Measurements from ENCODE around the gene ONECUT2. TPM values are rescaled to one million over a fixed set of nuclear protein-coding genes. Genes with fewer than 3 reads are reported as not detected.

The ONECUT2 gene
- total and polyA plus RNA-seq, 2 experiments from 2014 or later, result 0.03 TPM; not detected in 1

DNA sequence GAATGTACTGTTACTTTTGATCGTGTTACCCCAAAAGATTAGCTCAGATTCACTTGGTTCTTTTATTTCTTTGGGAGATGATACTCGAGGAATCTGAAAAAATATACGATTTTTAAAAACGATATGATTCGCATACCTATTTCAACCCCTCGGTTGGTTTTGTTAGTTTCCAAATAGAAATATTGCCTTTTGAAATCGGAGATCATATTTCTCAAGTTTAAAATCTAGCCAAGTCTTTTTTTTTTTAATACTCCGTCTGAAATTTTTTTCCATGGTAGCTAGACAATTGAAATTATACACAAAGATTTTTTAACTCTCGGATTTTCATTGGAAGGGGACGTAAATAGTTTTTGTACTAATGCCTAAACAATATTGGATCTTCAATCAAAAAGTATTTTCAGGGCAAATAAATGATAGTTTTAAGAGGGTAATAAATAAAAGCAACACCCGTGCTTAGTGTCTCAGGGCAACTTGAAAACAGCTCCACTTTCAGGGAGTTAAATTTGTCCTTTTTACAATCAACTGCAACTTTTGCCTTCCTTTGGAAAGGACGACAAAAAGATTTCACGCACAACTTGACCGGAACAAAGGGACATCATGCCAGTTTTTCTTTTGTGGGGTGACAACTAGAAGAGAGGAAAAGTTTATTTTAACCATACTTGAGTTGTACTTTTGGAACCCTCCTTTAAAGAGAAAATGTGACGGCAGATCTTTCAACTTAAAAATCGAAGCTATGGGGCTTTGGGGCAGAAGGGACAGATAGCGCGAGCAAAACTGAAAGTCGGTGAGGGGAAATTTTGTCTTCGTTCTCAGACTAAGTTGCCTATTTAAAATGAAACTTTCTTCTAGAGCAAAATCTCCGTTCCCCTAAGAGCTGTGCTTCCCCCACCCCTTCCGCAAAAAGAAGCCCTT lies 5.8 kb upstream of the ONECUT2 start:
- Histone ChIP-seq H3K4me3 (no peak overlapping the region), H3K27ac (no peak overlapping the region), H3K27me3 (peaks cover 100% of the 10 kb centered on the region), H3K9me3 (ENCODE audit: low read depth) (no peaks in the 10 kb centered on the region), H3K4me1 (ENCODE audit: low read depth) (peaks cover 2% of the 10 kb centered on the region), H3K36me3 (no peaks in the 10 kb centered on the region)
- DNase-seq (ENCODE audit: low read depth in 1 of 2, low spot score in 1 of 2), result no peak
- TF ChIP-seq CTCF (IDR thresholded peaks at IDR 0.05; ENCODE audit: low read depth, low read length), result no peak

DNA sequence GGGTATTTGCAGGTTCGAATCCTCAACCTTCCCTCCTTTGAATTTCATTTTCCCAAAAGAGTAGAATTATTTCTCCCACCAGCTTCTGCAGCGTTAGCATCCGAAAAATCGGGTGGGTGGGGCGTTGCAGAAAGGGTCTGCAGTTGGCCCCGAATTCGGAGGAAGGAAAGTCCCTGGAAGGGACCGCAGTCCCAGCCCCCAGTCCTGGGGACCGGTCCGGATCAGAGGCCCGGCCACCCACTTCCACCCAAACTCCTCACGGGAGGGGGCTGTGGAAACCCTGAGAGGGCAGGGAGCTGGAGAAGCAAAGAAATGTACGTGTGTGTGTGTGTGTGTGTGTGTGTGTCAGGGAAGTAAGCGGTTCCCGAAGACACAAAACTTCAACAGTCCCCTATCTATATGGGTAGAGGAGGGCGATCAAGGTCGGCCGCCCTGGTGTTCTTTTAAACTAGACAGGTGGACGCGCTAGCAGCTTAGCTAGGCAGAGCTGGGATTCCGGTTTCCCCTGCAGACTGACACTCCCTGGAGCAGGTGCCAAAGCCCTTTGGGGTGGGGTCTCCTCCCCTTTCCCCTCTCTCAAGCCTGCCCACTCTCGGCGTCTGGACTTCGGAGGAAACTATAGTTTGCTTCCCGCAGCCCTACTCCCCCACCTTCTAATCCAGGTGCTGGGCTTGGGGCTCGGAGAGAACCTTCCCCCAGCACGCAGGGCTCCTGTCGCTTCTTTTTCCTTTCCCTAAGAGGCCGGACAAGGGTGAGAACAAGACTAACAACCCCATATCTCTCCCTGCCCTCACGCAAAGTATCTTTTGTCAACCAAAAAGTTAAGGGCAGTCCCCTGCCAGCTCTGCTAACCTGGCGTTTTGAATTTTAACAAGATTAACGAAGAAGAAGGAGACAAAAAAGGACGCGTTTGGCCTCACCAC lies 4.8 kb upstream of the ONECUT2 start:
- H3K4me3 ChIP-seq, result no peak overlapping the region
- peaks cover 96% of the 10 kb centered on the region for H3K27me3 ChIP-seq
- DNase-seq (ENCODE audit: low read depth in 1 of 2, low spot score in 1 of 2), result no peak
- TF ChIP-seq CTCF (IDR thresholded peaks at IDR 0.05; ENCODE audit: low read depth, low read length), result no peak
- no peaks in the 10 kb centered on the region for H3K9me3 ChIP-seq (ENCODE audit: low read depth)
- H3K4me1 ChIP-seq (ENCODE audit: low read depth), result peaks cover 4% of the 10 kb centered on the region
- H3K27ac ChIP-seq, result no peak overlapping the region
- H3K36me3 ChIP-seq, result no peaks in the 10 kb centered on the region

- no peaks in the 10 kb centered on the region for H3K9me3 ChIP-seq (ENCODE audit: low read depth)
- peaks cover 92% of the 10 kb centered on the region for H3K27me3 ChIP-seq
- H3K27ac ChIP-seq, result no peak overlapping the region
- no peak overlapping the region for H3K4me3 ChIP-seq
- H3K36me3 ChIP-seq, result no peaks in the 10 kb centered on the region
- no peak for TF ChIP-seq CTCF (IDR thresholded peaks at IDR 0.05; ENCODE audit: low read depth, low read length)
- DNase-seq (ENCODE audit: low read depth in 1 of 2, low spot score in 1 of 2), result no peak
- peaks cover 4% of the 10 kb centered on the region for H3K4me1 ChIP-seq (ENCODE audit: low read depth)
These were observed 4.2 kb upstream of the ONECUT2 start for GRCh38 chr18:57431002-57431382.

GRCh38 chr18:57431467-57432080 lies 3.6 kb upstream of the ONECUT2 start:
- Histone ChIP-seq H3K36me3 (no peaks in the 10 kb centered on the region), H3K27ac (no peak overlapping the region), H3K4me1 (ENCODE audit: low read depth) (peaks cover 4% of the 10 kb centered on the region), H3K27me3 (peaks cover 92% of the 10 kb centered on the region), H3K9me3 (ENCODE audit: low read depth) (no peaks in the 10 kb centered on the region), H3K4me3 (no peak overlapping the region)
- no peak for DNase-seq (ENCODE audit: low read depth in 1 of 2, low spot score in 1 of 2)
- TF ChIP-seq CTCF (IDR thresholded peaks at IDR 0.05; ENCODE audit: low read depth, low read length), result no peak

DNA sequence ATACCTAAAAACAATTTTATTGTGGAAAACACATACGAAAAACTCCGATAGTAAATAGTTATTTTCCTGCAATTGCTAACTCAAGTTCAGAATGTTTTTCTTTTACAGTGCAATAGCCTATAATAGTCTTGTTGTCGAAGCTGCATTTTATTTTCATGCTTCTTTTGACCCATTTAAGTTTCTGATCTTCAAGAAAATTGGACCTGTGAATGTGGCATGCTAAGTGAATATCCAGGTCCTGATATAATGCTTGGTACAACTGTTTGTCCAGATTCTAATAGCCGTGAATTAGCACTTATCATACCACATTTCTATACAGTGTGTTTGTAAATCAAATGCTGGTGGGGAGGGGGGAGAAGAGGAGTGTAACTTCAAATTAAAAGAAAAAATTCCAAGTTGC lies 3.0 kb upstream of the ONECUT2 start:
- H3K4me1 ChIP-seq (ENCODE audit: low read depth), result peaks cover 4% of the 10 kb centered on the region
- H3K4me3 ChIP-seq, result no peak overlapping the region
- H3K27me3 ChIP-seq, result peaks cover 92% of the 10 kb centered on the region
- no peaks in the 10 kb centered on the region for H3K36me3 ChIP-seq
- H3K9me3 ChIP-seq (ENCODE audit: low read depth), result no peaks in the 10 kb centered on the region
- DNase-seq (ENCODE audit: low read depth in 1 of 2, low spot score in 1 of 2), result no peak
- TF ChIP-seq CTCF (IDR thresholded peaks at IDR 0.05; ENCODE audit: low read depth, low read length), result no peak
- H3K27ac ChIP-seq, result no peak overlapping the region

All from cardiac muscle cell (in vitro differentiated cells and primary cell).